Astrocyte (in vitro differentiated cells and primary cell): Measurements from ENCODE around the gene MARCHF9.

Source experiments
- CTCF ChIP-seq: IDR thresholded peaks from 2 replicates; pipeline ENCODE4 v1.5.1; 2011; ENCODE audit warnings: low read depth, mild to moderate bottlenecking, inconsistent platforms, low read length, moderate library complexity; ENCODE audit not compliant: insufficient read depth
- EZH2 ChIP-seq: IDR thresholded peaks from 2 replicates; pipeline ENCODE4 v1.6.1; 2012; ENCODE audit warnings: mild to moderate bottlenecking, low read length, inconsistent platforms; ENCODE audit not compliant: insufficient read depth

- TF ChIP-seq CTCF (no peak), EZH2 (no peak)
Measured at GRCh38 chr12:57739914-57740538, 14.9 kb upstream of the MARCHF9 start.
